ENCODE measurements around the gene FLRT1.
"Not testable (repeated sequence)": the region's sequence is repeated elsewhere in the genome, so short reads cannot be mapped to it uniquely, and the experiment has no call there.

Gene FLRT1

GRCh38 chr11:64039012-64039665, 3.4 kb downstream of the FLRT1 start:
- peaks cover 90% of the 10 kb centered on the region for H3K27me3 ChIP-seq (ENCODE audit: control insufficient read depth, insufficient read depth, low read length)
- no peak overlapping the region for H3K9ac ChIP-seq (ENCODE audit: low read depth, low read length)

GRCh38 chr11:64040684-64041322, 5.1 kb downstream of the FLRT1 start:
- no peaks in the 10 kb centered on the region for H3K9me3 ChIP-seq (ENCODE audit: control insufficient read depth, insufficient read depth, low read length)
- H3K4me1 ChIP-seq (ENCODE audit: control insufficient read depth, insufficient read depth, low read length): 0 out of 2 replicates have a peak, but pooled peaks cover 8% of the 10 kb centered on the region
- peaks cover 88% of the 10 kb centered on the region for H3K27me3 ChIP-seq (ENCODE audit: control insufficient read depth, insufficient read depth, low read length)
- no peak overlapping the region for H3K27ac ChIP-seq (ENCODE audit: low read depth, low read length)
- H3K4me3 ChIP-seq (ENCODE audit: low read depth, low read length): no peak overlapping the region
- H3K9ac ChIP-seq (ENCODE audit: low read depth, low read length): no peak overlapping the region
- no peaks in the 10 kb centered on the region for H3K36me3 ChIP-seq (ENCODE audit: control insufficient read depth, insufficient read depth, low read length)

More at GRCh38 chr11:64039012-64039665, 3.4 kb downstream of the FLRT1 start:
- Histone ChIP-seq H3K9me3 (ENCODE audit: control insufficient read depth, insufficient read depth, low read length) (no peaks in the 10 kb centered on the region), H3K4me1 (ENCODE audit: control insufficient read depth, insufficient read depth, low read length) (0 out of 2 replicates have a peak, but pooled peaks cover 11% of the 10 kb centered on the region), H3K4me3 (ENCODE audit: low read depth, low read length) (no peak overlapping the region), H3K27ac (ENCODE audit: low read depth, low read length) (no peak overlapping the region), H3K36me3 (ENCODE audit: control insufficient read depth, insufficient read depth, low read length) (no peaks in the 10 kb centered on the region)

GRCh38 chr11:64041846-64042245, 6.1 kb downstream of the FLRT1 start:
- H3K9ac ChIP-seq (ENCODE audit: low read depth, low read length): no peak overlapping the region
- no peaks in the 10 kb centered on the region for H3K9me3 ChIP-seq (ENCODE audit: control insufficient read depth, insufficient read depth, low read length)
- H3K4me1 ChIP-seq (ENCODE audit: control insufficient read depth, insufficient read depth, low read length): 0 out of 2 replicates have a peak, but pooled peaks cover 4% of the 10 kb centered on the region
- no peak overlapping the region for H3K4me3 ChIP-seq (ENCODE audit: low read depth, low read length)
- H3K27ac ChIP-seq (ENCODE audit: low read depth, low read length): no peak overlapping the region
- H3K36me3 ChIP-seq (ENCODE audit: control insufficient read depth, insufficient read depth, low read length): no peaks in the 10 kb centered on the region
- H3K27me3 ChIP-seq (ENCODE audit: control insufficient read depth, insufficient read depth, low read length): peaks cover 88% of the 10 kb centered on the region

GRCh38 chr11:64042301-64042700, 6.6 kb downstream of the FLRT1 start:
- H3K4me3 ChIP-seq (ENCODE audit: low read depth, low read length): no peak overlapping the region
- H3K27ac ChIP-seq (ENCODE audit: low read depth, low read length): no peak overlapping the region
- H3K9ac ChIP-seq (ENCODE audit: low read depth, low read length): no peak overlapping the region
- no peaks in the 10 kb centered on the region for H3K36me3 ChIP-seq (ENCODE audit: control insufficient read depth, insufficient read depth, low read length)
- no peaks in the 10 kb centered on the region for H3K4me1 ChIP-seq (ENCODE audit: control insufficient read depth, insufficient read depth, low read length)
- H3K9me3 ChIP-seq (ENCODE audit: control insufficient read depth, insufficient read depth, low read length): no peaks in the 10 kb centered on the region
- peaks cover 87% of the 10 kb centered on the region for H3K27me3 ChIP-seq (ENCODE audit: control insufficient read depth, insufficient read depth, low read length)

- Histone ChIP-seq H3K9me3 (ENCODE audit: control insufficient read depth, insufficient read depth, low read length) (no peaks in the 10 kb centered on the region), H3K27me3 (ENCODE audit: control insufficient read depth, insufficient read depth, low read length) (peaks cover 76% of the 10 kb centered on the region), H3K4me3 (ENCODE audit: low read depth, low read length) (no peak overlapping the region), H3K27ac (ENCODE audit: low read depth, low read length) (no peak overlapping the region), H3K4me1 (ENCODE audit: control insufficient read depth, insufficient read depth, low read length) (no peaks in the 10 kb centered on the region), H3K9ac (ENCODE audit: low read depth, low read length) (no peak overlapping the region), H3K36me3 (ENCODE audit: control insufficient read depth, insufficient read depth, low read length) (no peaks in the 10 kb centered on the region)
Measured at GRCh38 chr11:64043545-64043944, 7.8 kb downstream of the FLRT1 start.

GRCh38 chr11:64044730-64045393, 9.1 kb downstream of the FLRT1 start:
- no peak overlapping the region for H3K9ac ChIP-seq (ENCODE audit: low read depth, low read length)
- peaks cover 73% of the 10 kb centered on the region for H3K27me3 ChIP-seq (ENCODE audit: control insufficient read depth, insufficient read depth, low read length)
- no peaks in the 10 kb centered on the region for H3K4me1 ChIP-seq (ENCODE audit: control insufficient read depth, insufficient read depth, low read length)

GRCh38 chr11:64045700-64046099, 10.0 kb downstream of the FLRT1 start:
- H3K36me3 ChIP-seq (ENCODE audit: control insufficient read depth, insufficient read depth, low read length): no peaks in the 10 kb centered on the region
- no peak overlapping the region for H3K4me3 ChIP-seq (ENCODE audit: low read depth, low read length)
- H3K9me3 ChIP-seq (ENCODE audit: control insufficient read depth, insufficient read depth, low read length): no peaks in the 10 kb centered on the region
- peaks cover 72% of the 10 kb centered on the region for H3K27me3 ChIP-seq (ENCODE audit: control insufficient read depth, insufficient read depth, low read length)
- H3K9ac ChIP-seq (ENCODE audit: low read depth, low read length): no peak overlapping the region
- no peaks in the 10 kb centered on the region for H3K4me1 ChIP-seq (ENCODE audit: control insufficient read depth, insufficient read depth, low read length)
- H3K27ac ChIP-seq (ENCODE audit: low read depth, low read length): no peak overlapping the region

More at GRCh38 chr11:64044730-64045393, 9.1 kb downstream of the FLRT1 start:
- H3K27ac ChIP-seq (ENCODE audit: low read depth, low read length): no peak overlapping the region
- H3K36me3 ChIP-seq (ENCODE audit: control insufficient read depth, insufficient read depth, low read length): no peaks in the 10 kb centered on the region
- H3K9me3 ChIP-seq (ENCODE audit: control insufficient read depth, insufficient read depth, low read length): no peaks in the 10 kb centered on the region
- no peak overlapping the region for H3K4me3 ChIP-seq (ENCODE audit: low read depth, low read length)

GRCh38 chr11:64047373-64047772, 11.6 kb downstream of the FLRT1 start:
- not testable (repeated sequence) for H3K9ac ChIP-seq (ENCODE audit: low read depth, low read length); H3K4me1 ChIP-seq (ENCODE audit: control insufficient read depth, insufficient read depth, low read length); H3K4me3 ChIP-seq (ENCODE audit: low read depth, low read length); H3K36me3 ChIP-seq (ENCODE audit: control insufficient read depth, insufficient read depth, low read length); H3K9me3 ChIP-seq (ENCODE audit: control insufficient read depth, insufficient read depth, low read length); H3K27ac ChIP-seq (ENCODE audit: low read depth, low read length)
- peaks cover 59% of the 10 kb centered on the region for H3K27me3 ChIP-seq (ENCODE audit: control insufficient read depth, insufficient read depth, low read length)

- Histone ChIP-seq H3K27ac (ENCODE audit: low read depth, low read length) (no peak overlapping the region), H3K4me3 (ENCODE audit: low read depth, low read length) (no peak overlapping the region), H3K27me3 (ENCODE audit: control insufficient read depth, insufficient read depth, low read length) (peaks cover 51% of the 10 kb centered on the region), H3K9me3 (ENCODE audit: control insufficient read depth, insufficient read depth, low read length) (no peaks in the 10 kb centered on the region), H3K9ac (ENCODE audit: low read depth, low read length) (no peak overlapping the region), H3K36me3 (ENCODE audit: control insufficient read depth, insufficient read depth, low read length) (no peaks in the 10 kb centered on the region), H3K4me1 (ENCODE audit: control insufficient read depth, insufficient read depth, low read length) (peaks cover 9% of the 10 kb centered on the region)
Measured at GRCh38 chr11:64048042-64048854, 12.5 kb downstream of the FLRT1 start.

GRCh38 chr11:64049509-64049908, 13.8 kb downstream of the FLRT1 start:
- Histone ChIP-seq H3K4me1 (ENCODE audit: control insufficient read depth, insufficient read depth, low read length) (peaks cover 21% of the 10 kb centered on the region), H3K27ac (ENCODE audit: low read depth, low read length) (no peak overlapping the region)

More at GRCh38 chr11:64049509-64049908, 13.8 kb downstream of the FLRT1 start:
- Histone ChIP-seq H3K9ac (ENCODE audit: low read depth, low read length) (no peak overlapping the region), H3K36me3 (ENCODE audit: control insufficient read depth, insufficient read depth, low read length) (no peaks in the 10 kb centered on the region), H3K4me3 (ENCODE audit: low read depth, low read length) (no peak overlapping the region), H3K27me3 (ENCODE audit: control insufficient read depth, insufficient read depth, low read length) (peaks cover 43% of the 10 kb centered on the region), H3K9me3 (ENCODE audit: control insufficient read depth, insufficient read depth, low read length) (no peaks in the 10 kb centered on the region)

Measured in HUES48 (cell line).